ENCODE results near the gene NCOA7. TPM values are rescaled to one million over a fixed set of nuclear protein-coding genes. Genes with fewer than 3 reads are reported as not detected.

Gene NCOA7
- total and polyA plus RNA-seq, 2 of the 8 experiments (the other 6 are each of a cell fraction or from before 2014, with no cell fraction given), result 2.6 to 10.7 TPM

- CTCF ChIA-PET (ENCODE audit: partially characterized antibody), result interaction anchor here (0.6 to 2.0 kb wide), 3 partner anchors 9 to 434 kb away, joined by 3 to 8 read pairs (median 7); no protein-coding TSS in a partner anchor
- H3K27ac ChIP-seq (ENCODE audit: low read depth, low read length), result no peak overlapping the region
- TF ChIP-seq CREB1 (IDR thresholded peaks at IDR 0.05) (peak; percentile 71; the same call in 1 of the 2 replicates), JUN (IDR thresholded peaks at IDR 0.05; ENCODE audit: low read depth, low read length) (no peak), KDM4A (IDR thresholded peaks at IDR 0.05; ENCODE audit: low read depth, low read length, severe bottlenecking) (peak; percentile 85), POU5F1 (IDR thresholded peaks at IDR 0.05; ENCODE audit: low read depth, low read length) (no peak), MAX (IDR thresholded peaks at IDR 0.05) (peak; percentile 72), GTF2F1 (IDR thresholded peaks at IDR 0.05; ENCODE audit: borderline replicate concordance, low read depth, low read length) (no peak), BRCA1 (IDR thresholded peaks at IDR 0.05; ENCODE audit: low read depth, low read length) (no peak), TCF12 (IDR thresholded peaks at IDR 0.05; ENCODE audit: low read depth, low read length) (no peak), SP2 (IDR thresholded peaks at IDR 0.05; ENCODE audit: low read length) (no peak), USF2 (IDR thresholded peaks at IDR 0.05; ENCODE audit: low read length) (no peak)
Observed at GRCh38 chr6:125747589-125748405, 43.0 kb upstream of the NCOA7 start.

More at GRCh38 chr6:125747589-125748405, 43.0 kb upstream of the NCOA7 start:
- Histone ChIP-seq H3K79me2 (ENCODE audit: control insufficient read depth in 1 of 2, insufficient read depth in 2 of 2, low read length in 2 of 2) (peaks cover 0 to 22% of the 10 kb centered on the region in 2 experiments; a peak in 3 of 4 replicates), H3K9ac (replicated peaks in 1 of 4; ENCODE audit: extremely low read depth in 1 of 4, low read depth in 3 of 4, low read length in 3 of 4) (peak overlapping the region; percentile 15 to 52 (median 32); a peak in 4 of 7 replicates), H3K14ac (ENCODE audit: insufficient read length) (no peak overlapping the region), H3K56ac (replicated peaks; ENCODE audit: insufficient read length, low read depth, low read length) (no peak overlapping the region), H2BK12ac (ENCODE audit: low read depth, low read length) (no peak overlapping the region), H3K36me3 (ENCODE audit: control insufficient read depth in 2 of 4, insufficient read depth in 4 of 4, low read length in 3 of 4) (no peaks in the 10 kb centered on the region), H2BK20ac (ENCODE audit: low read length) (no peak overlapping the region), H2AFZ (ENCODE audit: low read length) (no peak overlapping the region), H3K9me3 (ENCODE audit: insufficient read depth in 2 of 2, low read depth in 1 of 2, low read length in 1 of 2) (no peaks in the 10 kb centered on the region), H3K4me1 (replicated peaks in 1 of 4; ENCODE audit: control insufficient read depth in 3 of 4, insufficient read depth in 4 of 4, low read length in 3 of 4) (peaks cover 2 to 15% (median 7%) of the 10 kb centered on the region in 4 experiments; a peak in 5 of 7 replicates), H4K20me1 (replicated peaks in 1 of 2; ENCODE audit: control insufficient read depth in 1 of 2, insufficient read depth in 2 of 2, low read length in 2 of 2) (peaks cover 2 to 5% of the 10 kb centered on the region in 2 experiments), H2BK15ac (ENCODE audit: low read length) (no peak overlapping the region; the same call in 1 of the 2 replicates), H3K4me2 (ENCODE audit: insufficient read depth in 1 of 2, low read depth in 2 of 2, low read length in 2 of 2) (peak overlapping the region; percentile 96 to 99), H2BK120ac (replicated peaks; ENCODE audit: low read depth, low read length) (no peak overlapping the region), H3K79me1 (ENCODE audit: low read depth, low read length) (peaks cover 4% of the 10 kb centered on the region; the same call in 1 of the 2 replicates), H3K4ac (replicated peaks; ENCODE audit: insufficient read length, low read depth, low read length) (no peak overlapping the region), H3K23me2 (ENCODE audit: low read depth, low read length) (peaks cover 27% of the 10 kb centered on the region), H4K91ac (replicated peaks; ENCODE audit: insufficient read length, low read length) (peak overlapping the region; percentile 55), H4K5ac (ENCODE audit: insufficient read length, low read depth, low read length) (no peak overlapping the region), H2AK5ac (ENCODE audit: low read depth, low read length) (no peak overlapping the region), H4K8ac (ENCODE audit: extremely low read depth, insufficient read depth, low read length) (peak overlapping the region; percentile 63; the same call in 1 of the 2 replicates), H2BK5ac (ENCODE audit: low read depth, low read length) (peak overlapping the region; percentile 18; the same call in 1 of the 2 replicates), H3K18ac (ENCODE audit: extremely low read depth, low read length) (peak overlapping the region; percentile 73; the same call in 1 of the 2 replicates), H3K27me3 (replicated peaks in 1 of 4; ENCODE audit: control insufficient read depth in 3 of 4, extremely low read depth in 1 of 4, insufficient read depth in 3 of 4, low read length in 3 of 4) (peaks cover 0 to 25% (median 16%) of the 10 kb centered on the region in 4 experiments; a peak in 6 of 7 replicates), H3K4me3 (ENCODE audit: extremely low read depth in 1 of 4, insufficient read depth in 2 of 4, low read depth in 3 of 4, low read length in 4 of 4) (peak overlapping the region; percentile 72 to 77 (median 76)), H3K23ac (ENCODE audit: insufficient read length) (no peak overlapping the region)
- POLR2A ChIA-PET (ENCODE audit: partially characterized antibody), result interaction anchor here (0.6 to 2.3 kb wide), 14 partner anchors 8 to 434 kb away, joined by 3 to 12 read pairs (median 4); partner anchors contain the start of gene NCOA7
- WGBS, 2 experiments (ENCODE audit: extremely low coverage in 1 of 2, insufficient coverage in 1 of 2, insufficient read length in 1 of 2, insufficient replicate concordance in 2 of 2, low coverage in 1 of 2, low lambda C conversion rate in 2 of 2, missing lambda C conversion rate in 1 of 2), result 3% methylated on average over 53 of the region's 76 CpGs; no CpG with 5 or more reads in 1 of the 2 experiments
- DNase-seq (ENCODE audit: low read depth in 1 of 2, low spot score in 2 of 2) (peak in 1 of 2 experiments; percentile 76), FAIRE-seq (no peak)
